ENCODE data around the gene FAM168A. TPM values are rescaled to one million over a fixed set of nuclear protein-coding genes. Genes with fewer than 3 reads are reported as not detected.

Gene FAM168A
- total RNA-seq, 4 donors from 2014 or later = 17.5 to 43.4 (median 23.3) TPM

GRCh38 chr11:73468590-73469161 is 129.2 kb downstream of the FAM168A start:
- H3K27me3 ChIP-seq = no peaks in the 10 kb centered on the region
- DNase-seq = no peak
- intact Hi-C loops (cut with DNase I; ENCODE audit: low total_unique reads) = no loop called here
- no peaks in the 10 kb centered on the region for H3K4me1 ChIP-seq
- TF ChIP-seq POLR2AphosphoS5 (IDR thresholded peaks at IDR 0.05) (no peak), CTCF (IDR thresholded peaks at IDR 0.05) (no peak), EP300 (IDR thresholded peaks at IDR 0.05; ENCODE audit: low read depth) (no peak), POLR2A (IDR thresholded peaks at IDR 0.05) (no peak)
- WGBS, 2 donors (ENCODE audit: low coverage in 1 of 2) = 91 to 96% methylated on average over 3 of the region's 3 CpGs
- no peak overlapping the region for H3K27ac ChIP-seq
- H3K9me3 ChIP-seq = no peaks in the 10 kb centered on the region
- no peak overlapping the region for H3K4me3 ChIP-seq
- in situ Hi-C loops (cut with MboI; ENCODE audit: low pct_ligation_motif_present in 1 of 4, low pct_unique_long_range_greater_than_20kb in 1 of 4, low sequenced_read_pairs in 3 of 4) = no loop called here
- no peaks in the 10 kb centered on the region for H3K36me3 ChIP-seq

- WGBS, 2 donors (ENCODE audit: low coverage in 1 of 2) = 67 to 72% methylated on average over 2 of the region's 2 CpGs
- H3K27me3 ChIP-seq = no peaks in the 10 kb centered on the region
- H3K4me3 ChIP-seq = no peak overlapping the region
- intact Hi-C loops (cut with DNase I; ENCODE audit: low total_unique reads) = no loop called here
- no peaks in the 10 kb centered on the region for H3K9me3 ChIP-seq
- no peak for TF ChIP-seq CTCF (IDR thresholded peaks at IDR 0.05)
- TF ChIP-seq POLR2A (IDR thresholded peaks at IDR 0.05) = no peak
- no peak for TF ChIP-seq POLR2AphosphoS5 (IDR thresholded peaks at IDR 0.05)
- TF ChIP-seq EP300 (IDR thresholded peaks at IDR 0.05; ENCODE audit: low read depth) = no peak
- no peak for DNase-seq
- H3K27ac ChIP-seq = no peak overlapping the region
- in situ Hi-C loops (cut with MboI; ENCODE audit: low pct_ligation_motif_present in 1 of 4, low pct_unique_long_range_greater_than_20kb in 1 of 4, low sequenced_read_pairs in 3 of 4) = no loop called here
- H3K36me3 ChIP-seq = no peaks in the 10 kb centered on the region
- no peaks in the 10 kb centered on the region for H3K4me1 ChIP-seq
These were observed 130.4 kb downstream of the FAM168A start for GRCh38 chr11:73467505-73467904.

DNA sequence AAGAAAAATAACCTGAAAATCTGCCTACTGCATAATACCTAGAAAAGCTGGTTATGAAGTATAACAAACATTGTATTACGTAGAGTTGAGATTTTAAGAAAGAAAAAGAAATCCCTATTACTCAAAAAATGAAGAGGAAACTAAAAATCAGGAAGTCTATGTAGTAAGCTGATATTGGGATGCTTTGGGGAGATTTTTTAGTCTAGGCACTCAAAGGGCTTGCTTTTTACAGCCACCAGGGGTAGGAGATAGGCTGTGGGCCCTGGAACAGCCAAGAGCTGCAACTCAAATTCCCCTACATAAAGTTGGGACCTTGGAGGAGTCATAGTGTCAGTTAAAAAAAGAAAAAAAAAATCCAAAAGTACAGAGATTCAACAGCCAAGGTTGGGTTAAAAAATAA is 131.3 kb downstream of the FAM168A start:
- Histone ChIP-seq H3K4me3 (no peak overlapping the region), H3K27me3 (no peaks in the 10 kb centered on the region), H3K36me3 (no peaks in the 10 kb centered on the region), H3K27ac (no peak overlapping the region), H3K4me1 (no peaks in the 10 kb centered on the region), H3K9me3 (no peaks in the 10 kb centered on the region)
- intact Hi-C loops (cut with DNase I; ENCODE audit: low total_unique reads) = no loop called here
- WGBS, 2 donors (ENCODE audit: low coverage in 1 of 2) = 83 to 86% methylated on average over 1 of the region's 1 CpG
- in situ Hi-C loops (cut with MboI; ENCODE audit: low pct_ligation_motif_present in 1 of 4, low pct_unique_long_range_greater_than_20kb in 1 of 4, low sequenced_read_pairs in 3 of 4) = no loop called here
- no peak for DNase-seq
- TF ChIP-seq POLR2A (IDR thresholded peaks at IDR 0.05) = no peak
- no peak for TF ChIP-seq CTCF (IDR thresholded peaks at IDR 0.05)
- no peak for TF ChIP-seq POLR2AphosphoS5 (IDR thresholded peaks at IDR 0.05)
- TF ChIP-seq EP300 (IDR thresholded peaks at IDR 0.05; ENCODE audit: low read depth) = no peak

GRCh38 chr11:73465871-73466270 is 132.0 kb downstream of the FAM168A start:
- Histone ChIP-seq H3K4me3 (no peak overlapping the region), H3K4me1 (no peaks in the 10 kb centered on the region), H3K27ac (no peak overlapping the region), H3K9me3 (no peaks in the 10 kb centered on the region), H3K27me3 (no peaks in the 10 kb centered on the region), H3K36me3 (no peaks in the 10 kb centered on the region)
- WGBS, 2 donors (ENCODE audit: low coverage in 1 of 2) = 76 to 77% methylated on average over 1 of the region's 1 CpG
- in situ Hi-C loops (cut with MboI; ENCODE audit: low pct_ligation_motif_present in 1 of 4, low pct_unique_long_range_greater_than_20kb in 1 of 4, low sequenced_read_pairs in 3 of 4) (no loop called here), intact Hi-C loops (cut with DNase I; ENCODE audit: low total_unique reads) (no loop called here)
- no peak for DNase-seq
- TF ChIP-seq EP300 (IDR thresholded peaks at IDR 0.05; ENCODE audit: low read depth) (no peak), CTCF (IDR thresholded peaks at IDR 0.05) (no peak), POLR2AphosphoS5 (IDR thresholded peaks at IDR 0.05) (no peak), POLR2A (IDR thresholded peaks at IDR 0.05) (no peak)
